Transverse colon (tissue), 4 donors: Measurements from ENCODE around the gene PON1. TPM values are rescaled to one million over a fixed set of nuclear protein-coding genes. Genes with fewer than 3 reads are reported as not detected.

Source experiments
- DNase-seq: peaks from one replicate; pipeline ENCODE4 v3.0.0-alpha.2; 2019
- H3K27ac ChIP-seq, 4 donors: fragments of 200-600 bp; sonication (generic); 2 replicates each; pipeline ENCODE4 v1.5.1; 2016 to 2018; ENCODE audit warnings: inconsistent platforms in 4 of 4
- H3K27me3 ChIP-seq: fragments of 200-600 bp; sonication (generic); 2 replicates; pipeline ENCODE4 v1.5.1; 2017; ENCODE audit warnings: inconsistent platforms
- H3K36me3 ChIP-seq, 4 donors: fragments of 200-600 bp; sonication (generic); 2 replicates each; pipeline ENCODE4 v1.5.1; 2017 to 2019; ENCODE audit warnings: inconsistent platforms in 4 of 4
- H3K4me1 ChIP-seq, 4 donors: fragments of 200-600 bp; sonication (generic); 2 replicates each; pipeline ENCODE4 v1.5.1; 2017 to 2020; ENCODE audit warnings: inconsistent platforms in 4 of 4
- H3K4me3 ChIP-seq, 4 donors: fragments of 200-600 bp; sonication (generic); 1 replicate in 1 of 4; 2 replicates in 3 of 4; pipeline versions ENCODE4 v1.5.1 to v1.6.1; 2017 to 2019; ENCODE audit warnings: inconsistent platforms in 4 of 4
- H3K9me3 ChIP-seq, 2 donors: fragments of 200-600 bp; sonication (generic); 2 replicates each; pipeline ENCODE4 v1.5.1; 2017 to 2019; ENCODE audit warnings: inconsistent platforms in 2 of 2
- EP300 ChIP-seq: sonication (generic); formaldehyde crosslinking; IDR thresholded peaks from one replicate; pipeline ENCODE4 v1.6.1; 2017; ENCODE audit warnings: antibody characterized with exemption, low read depth
- POLR2A ChIP-seq: fragments of 450-650 bp; IDR thresholded peaks from one replicate; pipeline ENCODE4 v1.6.1; 2016; ENCODE audit warnings: antibody characterized with exemption, mild to moderate bottlenecking, moderate library complexity
- POLR2AphosphoS5 ChIP-seq, 3 donors: sonication (generic); formaldehyde crosslinking; IDR thresholded peaks; one replicate each; pipeline ENCODE4 v1.6.1; 2016; ENCODE audit warnings: antibody characterized with exemption in 3 of 3
- WGBS, 2 donors: methylation state at CpG; one replicate each; pipeline ENCODE4 v1.1.5; 2018; ENCODE audit warnings: low coverage in 1 of 2; 5-methylcytosine and 5-hydroxymethylcytosine counted together
- in situ Hi-C, 4 donors: fragments of 200-750 bp; cut with MboI; loops; one replicate each; pipeline versions ENCODE4 v1.15.0 to v1.15.1; 2017; ENCODE audit warnings: low sequenced_read_pairs in 3 of 4, low pct_ligation_motif_present in 1 of 4, low pct_unique_long_range_greater_than_20kb in 1 of 4
- intact Hi-C: fragments of 100-400 bp; cut with DNase I; formaldehyde crosslinking; loops from one replicate; pipeline ENCODE4 v1.15.1; 2023; ENCODE audit warnings: low total_unique reads
- total RNA-seq, 4 donors: library from RNA; depleted of rRNA; stranded (reverse); fragments of >200 nt; gene quantifications; one replicate each; pipeline ENCODE4 v1.1.0, GENCODE V29; 2016
- TF ChIP-seq, protein P1 (sequence below), 5 experiments: fragments of 200-600 bp in 3 of 5; fragments of 450-650 bp in 2 of 5; sonication (generic) in 3 of 5; IDR thresholded peaks; 1 replicate in 2 of 5; 2 replicates in 3 of 5; pipeline ENCODE4 v1.5.1; 2016 to 2017; ENCODE audit warnings: antibody characterized with exemption in 5 of 5, inconsistent platforms in 3 of 5, mild to moderate bottlenecking in 2 of 5, moderate library complexity in 1 of 5

PON1 gene
- total RNA-seq, 4 donors from 2014 or later: 1.6 TPM; not detected in 3

DNA sequence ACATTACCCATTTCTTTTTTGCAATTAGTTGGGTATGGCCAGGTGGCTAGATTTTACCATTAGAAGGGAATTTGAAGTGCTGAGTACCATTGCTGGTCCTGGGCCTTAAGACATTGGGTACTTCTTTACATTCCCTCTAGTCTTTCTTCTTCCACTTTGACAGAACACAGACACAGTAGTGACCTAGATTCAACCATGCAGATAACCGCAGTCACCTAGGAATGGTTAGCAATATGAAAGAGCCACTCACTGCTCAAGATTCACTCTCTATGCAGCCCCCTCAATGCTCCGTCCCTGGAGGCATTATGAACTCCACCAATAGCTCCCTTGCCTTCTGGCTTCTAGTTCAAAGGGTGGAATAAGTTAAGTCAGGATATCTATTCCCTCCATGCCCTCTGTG, 16.2 kb upstream of the PON1 start:
- Histone ChIP-seq H3K4me1 (no peaks in the 10 kb centered on the region), H3K27me3 (no peaks in the 10 kb centered on the region), H3K36me3 (no peaks in the 10 kb centered on the region), H3K9me3 (no peaks in the 10 kb centered on the region), H3K27ac (no peak overlapping the region), H3K4me3 (no peak overlapping the region)
- in situ Hi-C loops: no loop called here
- intact Hi-C loops: no loop called here
- 89% methylated on average over 2 of the region's 2 CpGs; no CpG with 5 or more reads in 1 of the 2 donors for WGBS, 2 donors
- no peak for DNase-seq
- TF ChIP-seq, protein P1, sequence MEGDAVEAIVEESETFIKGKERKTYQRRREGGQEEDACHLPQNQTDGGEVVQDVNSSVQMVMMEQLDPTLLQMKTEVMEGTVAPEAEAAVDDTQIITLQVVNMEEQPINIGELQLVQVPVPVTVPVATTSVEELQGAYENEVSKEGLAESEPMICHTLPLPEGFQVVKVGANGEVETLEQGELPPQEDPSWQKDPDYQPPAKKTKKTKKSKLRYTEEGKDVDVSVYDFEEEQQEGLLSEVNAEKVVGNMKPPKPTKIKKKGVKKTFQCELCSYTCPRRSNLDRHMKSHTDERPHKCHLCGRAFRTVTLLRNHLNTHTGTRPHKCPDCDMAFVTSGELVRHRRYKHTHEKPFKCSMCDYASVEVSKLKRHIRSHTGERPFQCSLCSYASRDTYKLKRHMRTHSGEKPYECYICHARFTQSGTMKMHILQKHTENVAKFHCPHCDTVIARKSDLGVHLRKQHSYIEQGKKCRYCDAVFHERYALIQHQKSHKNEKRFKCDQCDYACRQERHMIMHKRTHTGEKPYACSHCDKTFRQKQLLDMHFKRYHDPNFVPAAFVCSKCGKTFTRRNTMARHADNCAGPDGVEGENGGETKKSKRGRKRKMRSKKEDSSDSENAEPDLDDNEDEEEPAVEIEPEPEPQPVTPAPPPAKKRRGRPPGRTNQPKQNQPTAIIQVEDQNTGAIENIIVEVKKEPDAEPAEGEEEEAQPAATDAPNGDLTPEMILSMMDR (IDR thresholded peaks at IDR 0.05): no peak
- TF ChIP-seq EP300 (no peak), POLR2A (no peak), POLR2AphosphoS5 (IDR thresholded peaks at IDR 0.05) (no peak)

DNA sequence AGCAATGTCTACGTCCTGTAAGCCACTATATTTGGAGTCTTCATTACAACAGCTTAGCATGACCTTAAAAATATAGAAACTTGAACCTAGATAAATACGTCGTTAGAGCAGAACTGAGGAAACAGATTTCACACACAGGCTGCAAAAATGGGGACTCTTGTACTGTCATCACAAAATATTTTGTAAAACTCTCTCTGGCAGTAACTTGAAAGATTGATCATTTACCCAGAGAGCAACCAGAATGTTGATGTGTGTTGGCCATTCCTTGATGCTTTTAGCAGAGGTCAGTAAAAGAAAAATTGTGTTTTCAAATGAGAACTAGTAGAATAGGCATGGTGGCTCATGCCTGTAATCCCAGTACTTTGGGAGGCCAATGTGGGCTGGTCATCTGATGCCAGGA, 14.5 kb upstream of the PON1 start:
- no peaks in the 10 kb centered on the region for H3K9me3 ChIP-seq
- no peaks in the 10 kb centered on the region for H3K27me3 ChIP-seq
- no peak overlapping the region for H3K4me3 ChIP-seq
- no peaks in the 10 kb centered on the region for H3K4me1 ChIP-seq
- TF ChIP-seq, protein P1 (IDR thresholded peaks at IDR 0.05): no peak
- intact Hi-C loops: no loop called here
- DNase-seq: no peak
- no peaks in the 10 kb centered on the region for H3K36me3 ChIP-seq
- WGBS, 2 donors: 83 to 92% methylated on average over 3 of the region's 3 CpGs
- no peak overlapping the region for H3K27ac ChIP-seq
- in situ Hi-C loops: no loop called here

DNA sequence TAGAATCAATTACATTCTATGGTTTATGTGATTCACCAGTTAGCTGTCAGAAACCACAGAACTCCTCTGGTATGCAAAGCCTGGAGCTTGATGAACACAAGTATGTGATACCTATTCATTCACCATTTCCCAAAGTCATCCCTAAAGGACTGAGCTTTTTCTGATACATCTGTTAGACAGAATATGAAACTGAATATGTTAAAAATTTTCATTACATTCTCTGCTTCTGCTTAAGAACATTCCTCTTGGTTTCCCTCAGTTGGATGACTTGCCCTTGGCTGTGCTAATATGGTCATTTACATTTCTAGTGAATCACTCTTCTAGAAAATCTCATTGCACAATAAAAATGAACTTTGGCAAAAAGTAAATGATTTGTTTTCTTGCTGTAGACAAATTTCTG, 10.8 kb upstream of the PON1 start:
- H3K36me3 ChIP-seq: no peaks in the 10 kb centered on the region
- H3K27ac ChIP-seq: no peak overlapping the region
- TF ChIP-seq POLR2AphosphoS5 (IDR thresholded peaks at IDR 0.05) (no peak), EP300 (no peak), POLR2A (no peak)
- TF ChIP-seq, protein P1 (IDR thresholded peaks at IDR 0.05): no peak
- no peak overlapping the region for H3K4me3 ChIP-seq
- peaks cover 0 to 4% (median 0%) of the 10 kb centered on the region in 4 donors for H3K4me1 ChIP-seq
- no peaks in the 10 kb centered on the region for H3K27me3 ChIP-seq
- in situ Hi-C loops: no loop called here
- DNase-seq: no peak
- H3K9me3 ChIP-seq: no peaks in the 10 kb centered on the region
- intact Hi-C loops: no loop called here

DNA sequence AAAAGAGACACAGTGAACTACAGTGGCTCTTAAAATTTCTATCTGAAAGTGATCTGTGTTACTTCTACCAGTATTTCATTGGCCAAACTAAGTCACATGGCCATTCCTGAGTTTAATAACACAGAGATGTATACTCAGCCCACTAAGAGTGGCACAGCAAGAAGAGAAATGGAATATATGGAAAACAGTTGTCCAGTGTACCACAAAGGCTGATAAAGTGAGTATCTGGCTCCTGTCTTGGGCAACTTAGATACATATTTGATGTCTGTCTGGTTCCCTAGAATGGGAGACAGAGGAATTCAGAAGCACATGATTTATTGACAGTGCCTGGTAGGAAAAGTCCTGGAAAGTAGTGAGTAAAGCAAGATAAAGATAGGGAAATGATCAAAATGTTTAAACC, 10.1 kb upstream of the PON1 start:
- no peaks in the 10 kb centered on the region for H3K36me3 ChIP-seq
- in situ Hi-C loops: no loop called here
- H3K4me1 ChIP-seq: peaks cover 0 to 4% (median 0%) of the 10 kb centered on the region in 4 donors
- H3K27me3 ChIP-seq: no peaks in the 10 kb centered on the region
- no peak for TF ChIP-seq POLR2A
- no peak for TF ChIP-seq POLR2AphosphoS5 (IDR thresholded peaks at IDR 0.05)
- TF ChIP-seq EP300: no peak
- TF ChIP-seq, protein P1 (IDR thresholded peaks at IDR 0.05): no peak
- DNase-seq: no peak
- intact Hi-C loops: no loop called here
- H3K4me3 ChIP-seq: no peak overlapping the region
- no peak overlapping the region for H3K27ac ChIP-seq
- no peaks in the 10 kb centered on the region for H3K9me3 ChIP-seq
